ENCODE measurements around the gene ACTA2.

Gene ACTA2

GRCh38 chr10:88990384-88991160 lies 38.0 kb upstream of the ACTA2 start, which contains the start of gene FAS:
TSS of gene FAS (plus strand) at chr10:88990798. CDS start at chr10:88990877, 79 bp downstream.
- Mint-ChIP-seq H3K27ac (peak within 1 kb of the TSS; percentile 86), H3K4me1 (peaks cover 49% of the 10 kb centered on the region), H3K27me3 (ENCODE audit: low read depth, poor library complexity) (peaks cover 11% of the 10 kb centered on the region), H3K9me3 (no peaks in the 10 kb centered on the region), H3K4me3 (peak within 1 kb of the TSS; percentile 92), H3K36me3 (ENCODE audit: low read depth) (no peaks in the 10 kb centered on the region)
- peak; percentile 56 for DNase-seq
- no peak for TF ChIP-seq CTCF (IDR thresholded peaks at IDR 0.05)

GRCh38 chr10:88989824-88990383 lies 37.3 kb upstream of the ACTA2 start:
- Mint-ChIP-seq H3K27me3 (ENCODE audit: low read depth, poor library complexity) (peaks cover 11% of the 10 kb centered on the region), H3K4me3 (peak overlapping the region; percentile 92), H3K9me3 (no peaks in the 10 kb centered on the region), H3K36me3 (ENCODE audit: low read depth) (no peaks in the 10 kb centered on the region), H3K27ac (no peak overlapping the region), H3K4me1 (peaks cover 49% of the 10 kb centered on the region)
- no peak for TF ChIP-seq CTCF (IDR thresholded peaks at IDR 0.05)
- no peak for DNase-seq

GRCh38 chr10:88989423-88989822 lies 36.9 kb upstream of the ACTA2 start:
- peaks cover 47% of the 10 kb centered on the region for H3K4me1 Mint-ChIP-seq
- H3K36me3 Mint-ChIP-seq (ENCODE audit: low read depth): no peaks in the 10 kb centered on the region
- H3K4me3 Mint-ChIP-seq: peak overlapping the region; percentile 92
- H3K27ac Mint-ChIP-seq: no peak overlapping the region
- peaks cover 11% of the 10 kb centered on the region for H3K27me3 Mint-ChIP-seq (ENCODE audit: low read depth, poor library complexity)
- no peak for DNase-seq
- TF ChIP-seq CTCF (IDR thresholded peaks at IDR 0.05): no peak
- no peaks in the 10 kb centered on the region for H3K9me3 Mint-ChIP-seq

GRCh38 chr10:88987840-88988239 lies 35.3 kb upstream of the ACTA2 start:
- Mint-ChIP-seq H3K4me3 (no peak overlapping the region), H3K27ac (no peak overlapping the region), H3K36me3 (ENCODE audit: low read depth) (no peaks in the 10 kb centered on the region), H3K27me3 (ENCODE audit: low read depth, poor library complexity) (peaks cover 11% of the 10 kb centered on the region), H3K4me1 (peaks cover 36% of the 10 kb centered on the region), H3K9me3 (no peaks in the 10 kb centered on the region)
- no peak for TF ChIP-seq CTCF (IDR thresholded peaks at IDR 0.05)
- DNase-seq: no peak

- no peak for DNase-seq
- Mint-ChIP-seq H3K27ac (no peak overlapping the region), H3K27me3 (ENCODE audit: low read depth, poor library complexity) (peaks cover 11% of the 10 kb centered on the region), H3K4me3 (no peak overlapping the region), H3K4me1 (peaks cover 31% of the 10 kb centered on the region), H3K36me3 (ENCODE audit: low read depth) (no peaks in the 10 kb centered on the region), H3K9me3 (no peaks in the 10 kb centered on the region)
- peak; percentile 0 for TF ChIP-seq CTCF (IDR thresholded peaks at IDR 0.05)
These were observed 34.7 kb upstream of the ACTA2 start for GRCh38 chr10:88987243-88987725.
